Limb (tissue), 2 donors: ENCODE results near the gene TFCP2L1.

Experiments
- DNase-seq, 2 donors: peaks; one replicate each; pipeline ENCODE4 v3.0.0-alpha.2; 2016; ENCODE audit errors: extremely low spot score in 2 of 2

TFCP2L1 gene

GRCh38 chr2:121197369-121198091, 87.5 kb downstream of the TFCP2L1 start:
- DNase-seq, result no peak

- no peak for DNase-seq
These were observed 88.2 kb downstream of the TFCP2L1 start for GRCh38 chr2:121196849-121197155.

GRCh38 chr2:121196132-121196848, 88.7 kb downstream of the TFCP2L1 start:
- DNase-seq, result no peak

GRCh38 chr2:121195036-121195435, 90.0 kb downstream of the TFCP2L1 start:
- no peak for DNase-seq

GRCh38 chr2:121194626-121195025, 90.4 kb downstream of the TFCP2L1 start:
- DNase-seq, result no peak

GRCh38 chr2:121193185-121193584, 91.8 kb downstream of the TFCP2L1 start:
- no peak for DNase-seq

GRCh38 chr2:121192576-121192975, 92.4 kb downstream of the TFCP2L1 start:
- no peak for DNase-seq

GRCh38 chr2:121191191-121192170, 93.5 kb downstream of the TFCP2L1 start:
- no peak for DNase-seq

GRCh38 chr2:121189661-121190381, 95.2 kb downstream of the TFCP2L1 start:
- DNase-seq, result no peak

GRCh38 chr2:121189011-121189410, 96.0 kb downstream of the TFCP2L1 start:
- DNase-seq, result no peak

- DNase-seq, result no peak
These were observed 97.0 kb downstream of the TFCP2L1 start for GRCh38 chr2:121187982-121188411.

GRCh38 chr2:121187351-121187981, 97.5 kb downstream of the TFCP2L1 start:
- DNase-seq, result no peak

GRCh38 chr2:121186261-121186660, 98.7 kb downstream of the TFCP2L1 start:
- DNase-seq, result no peak

GRCh38 chr2:121185571-121186074, 99.4 kb downstream of the TFCP2L1 start:
- no peak for DNase-seq

GRCh38 chr2:121185111-121185510, 99.9 kb downstream of the TFCP2L1 start:
- DNase-seq, result no peak

- DNase-seq, result no peak
These were observed 100.6 kb downstream of the TFCP2L1 start for GRCh38 chr2:121184248-121184862.

GRCh38 chr2:121182520-121182919, 102.5 kb downstream of the TFCP2L1 start:
- DNase-seq, result no peak

GRCh38 chr2:121179467-121179866, 105.5 kb downstream of the TFCP2L1 start:
- DNase-seq, result no peak

- no peak for DNase-seq
These were observed 106.3 kb downstream of the TFCP2L1 start for GRCh38 chr2:121178730-121179129.

GRCh38 chr2:121177896-121178295, 107.1 kb downstream of the TFCP2L1 start:
- no peak for DNase-seq
